ENCODE measurements around the gene SUSD3. TPM values are rescaled to one million over a fixed set of nuclear protein-coding genes. Genes with fewer than 3 reads are reported as not detected.

The SUSD3 gene
- total and polyA plus RNA-seq, 2 donors (not counting 3 experiments of a cell fraction or from before 2014, with no cell fraction given), result not detected

GRCh38 chr9:93077811-93078210, 19.3 kb downstream of the SUSD3 start:
- dilution Hi-C loops (cut with MboI; ENCODE audit: extremely low pct_ligation_motif_present, low sequenced_read_pairs), result no loop called here

More at GRCh38 chr9:93077811-93078210, 19.3 kb downstream of the SUSD3 start:
- no peak overlapping the region for H2AFZ ChIP-seq (ENCODE audit: low read depth, low read length)
- ChIA-PET CTCF (no interaction called here), POLR2A (no interaction called here)
- no peak for FAIRE-seq
- H3K9me3 ChIP-seq (replicated peaks; ENCODE audit: control insufficient read depth, insufficient read depth, low read length), result no peaks in the 10 kb centered on the region
- intact Hi-C loops (cut with micrococcal nuclease), result no loop called here
- DNase-seq (ENCODE audit: low read depth, low spot score), result no peak
- no peaks in the 10 kb centered on the region for H3K4me1 ChIP-seq (ENCODE audit: control insufficient read depth, extremely low read depth, insufficient read depth, low read length)
- H3K27me3 ChIP-seq (ENCODE audit: control insufficient read depth in 2 of 2, insufficient read depth in 2 of 2, low read length in 2 of 2), result no peaks in the 10 kb centered on the region
- H4K20me1 ChIP-seq (replicated peaks; ENCODE audit: control insufficient read depth, extremely low read depth, insufficient read depth, low read length), result no peaks in the 10 kb centered on the region
- TF ChIP-seq POLR2A (IDR thresholded peaks at IDR 0.05; ENCODE audit: low read depth, low read length) (no peak), GATA2 (IDR thresholded peaks at IDR 0.05; ENCODE audit: insufficient read depth, insufficient read length, low read depth, low read length) (no peak), MAX (IDR thresholded peaks at IDR 0.05; ENCODE audit: insufficient read depth, insufficient read length) (no peak), FOS (IDR thresholded peaks at IDR 0.05; ENCODE audit: borderline replicate concordance, insufficient read depth, low read length) (no peak), EZH2 (IDR thresholded peaks at IDR 0.05; ENCODE audit: borderline replicate concordance, low read depth, low read length, severe bottlenecking) (no peak), JUN (IDR thresholded peaks at IDR 0.05; ENCODE audit: borderline replicate concordance, insufficient read depth, insufficient read length, low read depth) (no peak), MYC (IDR thresholded peaks at IDR 0.05; ENCODE audit: low read depth, low read length) (no peak), CTCF (IDR thresholded peaks at IDR 0.05; ENCODE audit: extremely low read depth in 1 of 2, insufficient read depth in 1 of 2, low read depth in 1 of 2, low read length in 2 of 2) (no peak), POLR2AphosphoS5 (IDR thresholded peaks at IDR 0.05; ENCODE audit: insufficient read depth, low read depth, low read length) (no peak)
- no peaks in the 10 kb centered on the region for H3K9me1 ChIP-seq (replicated peaks; ENCODE audit: control insufficient read depth, extremely low read depth, insufficient read depth, low read length)
- H3K36me3 ChIP-seq (ENCODE audit: control insufficient read depth in 2 of 2, extremely low read depth in 1 of 2, insufficient read depth in 2 of 2, low read length in 2 of 2), result no peaks in the 10 kb centered on the region
- no peak overlapping the region for H3K4me3 ChIP-seq (replicated peaks in 1 of 3; ENCODE audit: insufficient read depth in 1 of 3, low read depth in 1 of 3, low read length in 3 of 3)
- H3K9ac ChIP-seq (replicated peaks; ENCODE audit: extremely low read depth, insufficient read depth, low read length), result no peak overlapping the region
- H3K4me2 ChIP-seq (ENCODE audit: insufficient read depth, low read length), result no peak overlapping the region
- no TSS peak for BruUV-seq (replicated peaks)
- no peaks in the 10 kb centered on the region for H3K79me2 ChIP-seq (ENCODE audit: control insufficient read depth, insufficient read depth, low read length)
- H3K27ac ChIP-seq (ENCODE audit: insufficient read depth, low read depth, low read length), result no peak overlapping the region

All from endothelial cell of umbilical vein (primary cell).